Embryonic facial prominence (tissue), 1 donor: ENCODE data around the gene SMIM23.

ENCODE experiments used
- DNase-seq: peaks from one replicate; pipeline ENCODE4 v3.0.0-alpha.2; 2016; ENCODE audit errors: extremely low spot score

SMIM23 gene

DNA sequence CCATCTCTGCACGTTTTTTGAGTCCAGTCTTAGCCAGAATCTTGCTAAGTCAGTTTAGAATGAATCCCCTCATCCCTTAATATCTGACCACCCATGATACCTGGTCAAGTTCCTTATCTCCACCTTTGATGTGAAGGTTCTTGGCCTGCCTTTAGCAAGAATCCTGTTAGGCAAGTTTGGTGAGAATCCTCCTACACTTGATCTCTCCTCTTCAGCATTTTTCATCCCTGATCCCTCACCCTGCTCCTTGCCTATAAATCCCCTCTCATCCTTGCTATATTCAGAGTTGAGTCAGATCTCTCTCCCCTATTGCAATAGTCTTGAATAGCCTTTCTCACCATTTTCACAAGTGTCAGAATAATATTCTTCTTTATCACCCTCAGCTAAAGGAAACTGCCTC, 31.0 kb downstream of the SMIM23 start:
- DNase-seq: no peak

DNA sequence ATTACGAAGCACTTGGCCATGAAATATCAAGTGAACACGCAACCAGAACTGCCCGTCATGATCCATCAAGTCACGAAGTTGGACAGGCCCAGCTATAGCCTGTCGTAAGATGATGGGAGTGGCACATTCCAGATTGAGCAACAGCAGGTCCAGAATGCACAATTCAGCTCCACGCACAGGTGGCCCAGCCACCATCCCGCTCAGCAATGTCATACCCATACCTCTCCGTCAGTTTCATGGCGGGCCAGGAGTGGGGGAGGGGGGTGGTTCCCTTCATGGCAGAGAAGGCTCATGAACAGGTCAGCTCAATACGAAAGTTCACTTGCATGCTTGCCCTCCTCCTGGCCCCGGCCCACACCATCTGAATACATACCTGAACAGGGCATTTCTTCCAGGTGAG, 34.9 kb downstream of the SMIM23 start:
- no peak for DNase-seq

DNA sequence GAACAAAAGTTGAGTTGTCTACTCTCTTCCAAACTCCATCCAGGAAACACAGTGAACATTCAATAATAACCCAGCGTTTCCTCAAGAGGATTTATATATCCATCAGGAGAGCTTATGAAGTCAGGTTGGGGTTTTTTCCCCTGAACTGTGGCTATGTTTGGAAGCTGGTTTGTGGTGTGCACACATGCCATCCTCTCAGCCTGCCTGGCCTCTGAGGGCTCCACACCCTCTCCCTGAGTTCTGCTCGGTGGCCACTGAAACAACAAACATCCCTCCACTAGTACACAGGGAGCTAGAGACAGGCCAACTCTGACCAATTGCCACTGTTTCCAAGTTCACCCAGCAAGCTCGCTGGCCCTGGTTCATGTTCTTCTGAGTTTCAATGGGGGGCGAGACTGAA, 35.7 kb downstream of the SMIM23 start:
- no peak for DNase-seq

DNA sequence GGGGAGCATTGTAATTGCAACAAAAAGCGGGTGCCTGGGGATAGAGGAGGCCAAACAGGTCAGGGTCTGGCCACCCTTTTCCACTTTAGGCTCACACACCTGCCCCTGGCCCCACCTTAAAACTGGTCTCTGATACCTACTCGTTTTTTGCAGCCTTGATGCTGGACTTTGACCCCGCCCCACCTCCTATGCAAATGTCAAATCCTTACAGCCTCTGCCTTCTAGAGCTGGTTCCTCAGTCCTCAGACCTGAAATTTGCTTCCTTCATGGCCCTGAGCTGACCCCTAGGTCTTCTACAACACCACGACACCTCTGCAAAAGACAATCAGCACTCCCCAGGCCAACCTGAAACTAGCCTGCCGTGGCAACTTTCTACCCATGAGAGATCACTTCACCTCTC, 37.7 kb downstream of the SMIM23 start:
- no peak for DNase-seq

DNA sequence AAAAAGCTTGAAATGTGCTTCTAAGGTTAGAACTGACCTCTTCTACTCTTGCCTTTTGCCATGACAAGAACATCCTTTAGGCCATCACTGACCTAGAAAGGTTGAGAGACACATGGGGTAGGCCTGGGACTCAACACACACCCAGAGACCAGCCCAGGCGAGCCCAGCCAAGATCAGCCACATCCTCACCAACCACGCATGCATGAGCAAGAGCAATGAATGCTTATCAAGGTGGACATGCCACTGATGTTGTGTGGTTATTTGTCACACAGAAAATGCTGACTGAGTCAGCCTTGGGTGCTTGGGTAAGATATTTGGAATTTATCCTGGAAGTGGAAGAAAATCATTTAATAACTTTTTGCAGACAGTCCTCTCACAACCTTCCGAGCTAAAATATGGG, 39.4 kb downstream of the SMIM23 start:
- no peak for DNase-seq

DNA sequence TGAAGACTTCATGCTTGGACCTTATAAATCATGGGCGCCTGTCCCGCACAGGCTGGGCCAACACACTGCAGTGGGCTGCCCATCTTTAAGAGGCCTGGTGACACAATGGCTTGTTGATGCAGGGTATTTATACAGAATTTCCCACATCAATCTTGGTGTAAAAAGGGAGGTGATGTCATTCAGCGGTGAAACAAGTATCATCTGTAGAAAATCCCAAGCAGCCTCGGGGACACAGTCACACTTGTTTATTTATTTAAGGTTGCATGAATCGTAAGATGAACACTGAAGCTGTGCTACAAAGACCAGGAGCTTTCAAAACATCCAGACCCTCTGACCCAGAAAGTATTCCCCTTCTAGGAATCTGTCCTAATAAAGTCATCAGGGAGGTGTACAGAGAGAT, 40.5 kb downstream of the SMIM23 start:
- DNase-seq: no peak

DNA sequence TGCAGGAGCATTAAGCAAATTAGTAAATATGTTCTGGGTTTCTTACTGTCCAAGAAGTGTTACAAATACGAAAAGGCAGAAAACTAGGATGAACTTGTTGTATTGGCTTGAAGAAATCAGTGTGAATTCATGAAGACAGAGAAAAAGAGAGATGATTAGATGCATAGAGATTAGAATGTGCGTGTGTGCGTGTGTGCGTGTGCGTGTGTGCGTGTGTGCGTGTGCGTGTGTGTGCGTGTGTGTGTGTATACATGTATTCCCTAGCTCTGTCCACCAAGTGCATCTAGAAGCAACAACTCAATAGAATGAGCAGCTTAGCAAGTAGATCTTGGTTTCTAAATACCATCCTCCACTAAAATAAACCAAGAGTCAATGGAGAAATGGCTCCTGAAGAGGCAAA, 41.5 kb downstream of the SMIM23 start:
- no peak for DNase-seq

DNA sequence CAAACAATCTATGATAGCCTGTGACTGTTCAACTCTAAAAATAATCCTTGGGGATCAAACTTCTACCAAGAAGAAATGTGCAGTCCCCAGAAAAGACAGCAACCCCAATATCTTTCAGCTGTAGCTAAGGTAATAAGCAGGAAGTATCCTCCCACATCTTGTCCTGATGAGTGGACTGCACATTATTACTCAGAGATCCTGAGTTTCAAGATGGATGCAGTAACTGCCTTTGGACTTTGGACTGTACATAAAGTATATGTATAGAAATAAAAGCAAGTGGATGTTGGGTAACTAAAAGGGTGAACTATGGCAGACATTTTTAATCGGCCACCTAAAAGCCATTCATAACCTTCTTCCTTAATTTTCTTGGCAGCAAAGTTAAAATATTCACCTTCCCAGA, 45.1 kb downstream of the SMIM23 start:
- DNase-seq: no peak

DNA sequence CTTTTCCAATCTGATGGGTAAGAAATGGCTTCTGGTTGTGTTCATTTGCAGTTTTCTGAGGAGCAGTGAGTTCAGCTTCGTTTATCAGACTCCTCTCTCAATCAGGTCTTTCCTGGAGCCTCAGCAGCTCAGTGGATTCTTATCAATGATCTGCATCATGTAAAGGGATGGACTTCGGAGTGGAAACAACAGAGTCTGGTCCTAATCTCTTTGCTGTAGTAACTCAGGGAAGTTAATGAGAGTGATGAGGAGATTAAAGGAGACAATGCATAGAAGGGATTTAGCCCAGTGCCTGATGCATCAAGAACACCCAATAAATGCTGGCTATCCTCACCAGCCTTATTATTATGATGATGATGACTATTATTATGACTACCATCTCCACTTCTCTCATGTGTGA, 47.2 kb downstream of the SMIM23 start:
- DNase-seq: no peak

DNA sequence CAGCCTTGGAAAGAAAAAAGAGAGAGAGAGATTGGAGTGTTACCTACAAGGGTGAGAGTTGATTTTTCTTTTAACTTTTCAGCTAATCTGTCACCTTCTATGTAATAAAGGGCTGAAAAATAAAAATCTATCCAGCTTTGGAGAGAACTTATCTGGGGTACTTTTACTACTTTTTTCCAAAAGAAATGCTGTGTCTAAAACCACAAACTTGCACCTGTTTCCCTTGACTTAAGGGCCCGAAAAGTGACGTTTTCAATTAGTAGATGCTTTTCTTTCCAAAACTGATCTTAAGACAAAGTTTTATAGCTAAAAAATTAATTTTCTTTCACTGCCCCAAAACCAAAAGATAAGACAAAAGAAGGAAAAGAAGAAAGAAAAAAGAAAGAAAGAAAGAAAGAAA, 48.8 kb downstream of the SMIM23 start:
- no peak for DNase-seq

DNA sequence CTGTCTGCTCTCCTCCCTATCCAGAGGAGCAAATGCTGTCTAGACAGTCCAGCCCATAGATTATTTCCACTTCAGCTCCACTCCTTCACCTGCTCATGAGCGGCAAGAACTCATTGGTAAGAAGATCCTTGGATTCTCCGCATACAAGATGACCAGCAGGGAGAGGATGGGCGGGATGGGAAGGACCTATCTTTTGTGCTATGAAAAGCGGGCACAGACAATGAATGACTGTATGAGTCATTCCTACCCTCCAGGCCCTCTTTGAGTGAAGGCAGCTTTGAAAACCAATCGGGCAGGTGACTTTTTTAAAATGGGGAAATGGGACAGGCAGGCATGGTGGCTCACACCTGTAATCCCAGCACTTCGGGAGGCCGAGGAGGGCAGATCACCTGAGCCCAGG, 49.4 kb downstream of the SMIM23 start:
- no peak for DNase-seq

DNA sequence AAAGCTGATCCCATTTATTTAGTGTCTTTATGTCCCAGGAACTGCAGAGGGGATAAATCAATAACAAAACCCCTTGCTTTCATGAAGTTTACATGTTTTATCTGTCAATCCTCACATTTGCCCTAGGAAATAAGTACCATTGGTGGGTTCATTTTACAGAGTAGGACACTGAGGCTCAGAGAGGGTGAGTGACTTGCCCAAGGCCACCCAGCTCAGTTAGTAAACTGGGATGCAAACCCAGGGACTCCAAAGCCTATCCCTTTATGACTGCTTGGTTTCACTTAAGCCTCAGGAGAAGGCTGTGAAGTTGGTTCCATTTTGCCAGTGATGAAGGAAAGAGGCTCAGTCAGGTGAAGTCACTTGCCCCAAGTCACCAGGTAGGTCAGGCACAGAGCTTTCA, 51.9 kb downstream of the SMIM23 start:
- DNase-seq: no peak

DNA sequence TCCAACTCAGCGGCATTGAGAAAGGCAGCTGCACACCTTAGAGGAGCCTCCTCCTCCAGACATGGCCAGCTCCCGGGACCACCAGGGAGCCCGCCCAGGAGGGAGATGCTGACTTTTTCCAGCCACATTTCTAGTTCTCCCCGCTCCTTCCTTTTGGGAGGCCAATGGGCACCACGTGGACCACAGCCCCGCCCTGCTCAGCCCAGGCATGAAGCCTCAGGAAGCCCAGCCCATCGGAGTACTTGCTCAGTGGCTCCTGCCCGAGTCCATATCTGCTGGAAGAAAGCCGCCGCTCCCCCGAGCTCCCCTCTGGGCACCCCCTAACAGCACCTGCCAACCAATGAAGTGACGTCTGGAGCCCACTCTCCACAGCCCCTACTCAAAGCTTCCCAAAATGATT, 52.4 kb downstream of the SMIM23 start:
- no peak for DNase-seq

DNA sequence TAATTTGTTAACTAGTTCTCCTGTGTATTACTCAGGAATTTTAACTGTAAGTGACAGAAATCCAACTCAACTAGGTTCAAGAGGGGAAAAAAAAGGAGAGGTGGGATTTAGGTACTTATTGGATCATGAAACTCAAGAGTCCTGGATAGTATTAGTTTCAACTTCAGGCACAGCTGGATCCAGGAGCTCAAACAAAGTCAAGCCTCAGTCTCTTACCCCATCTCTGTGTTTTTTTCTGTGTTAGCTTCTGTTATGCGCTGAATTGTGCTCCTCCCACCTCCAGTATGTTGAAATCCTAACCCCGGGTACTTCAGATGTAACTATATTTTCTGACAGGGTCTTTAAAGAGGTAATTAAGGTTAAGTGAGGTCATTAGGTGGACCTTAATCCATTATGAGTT, 53.5 kb downstream of the SMIM23 start:
- DNase-seq: no peak

DNA sequence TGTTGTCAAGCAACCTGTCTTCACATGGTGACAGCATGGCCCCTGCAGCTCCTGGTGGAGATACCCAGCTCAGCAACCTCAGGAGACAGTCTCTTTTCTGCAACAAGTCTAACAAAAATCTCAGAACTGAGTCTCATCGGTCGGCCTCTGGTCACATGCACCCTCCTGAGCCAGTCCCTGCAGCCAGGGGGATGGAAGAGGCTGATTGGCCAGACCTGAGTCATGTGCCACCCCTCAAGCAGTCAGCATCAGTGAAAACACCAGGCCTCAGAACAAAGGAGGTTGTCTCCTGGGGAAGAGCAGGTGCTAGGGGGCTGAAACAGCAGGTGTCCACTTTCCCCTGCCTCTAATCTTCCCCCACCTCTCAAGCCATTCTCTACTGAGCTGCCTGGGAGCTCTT, 54.4 kb downstream of the SMIM23 start:
- DNase-seq: no peak
